ENCODE results near the gene MIOS. TPM values are rescaled to one million over a fixed set of nuclear protein-coding genes. Genes with fewer than 3 reads are reported as not detected.

MIOS gene
- total RNA-seq, 1 experiment from 2014 or later = 41.3 TPM

- no peak overlapping the region for H3K27ac Mint-ChIP-seq
- H3K36me3 Mint-ChIP-seq = peaks cover 27% of the 10 kb centered on the region
- ChIA-PET CTCF (interaction anchor here (1.2 kb wide), 1 partner anchor 617 kb away, joined by 3 read pairs; no protein-coding TSS in a partner anchor), POLR2A (interaction anchor here (1.8 kb wide), 1 partner anchor 12 kb away, joined by 4 read pairs; no protein-coding TSS in a partner anchor)
- no peak for DNase-seq (ENCODE audit: low spot score)
- peaks cover 17% of the 10 kb centered on the region for H3K9me3 Mint-ChIP-seq
- TF ChIP-seq NR3C1 (CRISPR knock-in tag; conservative IDR thresholded peaks at IDR 0.05; ENCODE audit: low read depth) (no peak), GABPB1 (CRISPR knock-in tag; IDR thresholded peaks at IDR 0.05) (no peak), RORB (CRISPR knock-in tag; IDR thresholded peaks at IDR 0.05) (no peak), ATF6 (CRISPR knock-in tag; IDR thresholded peaks at IDR 0.05) (no peak), IRF2 (CRISPR knock-in tag; IDR thresholded peaks at IDR 0.05; ENCODE audit: borderline replicate concordance, low read depth) (no peak), KAT7 (CRISPR knock-in tag; IDR thresholded peaks at IDR 0.05; ENCODE audit: borderline replicate concordance) (no peak), STAT6 (CRISPR knock-in tag; conservative IDR thresholded peaks at IDR 0.05; ENCODE audit: low read depth) (no peak), ZBTB21 (CRISPR knock-in tag; IDR thresholded peaks at IDR 0.05; ENCODE audit: borderline replicate concordance) (no peak), IRF1 (CRISPR knock-in tag; IDR thresholded peaks at IDR 0.05) (no peak), NFE2L1 (CRISPR knock-in tag; IDR thresholded peaks at IDR 0.05) (no peak), ZNF512 (CRISPR knock-in tag; IDR thresholded peaks at IDR 0.05; ENCODE audit: borderline replicate concordance) (no peak), RELA (CRISPR knock-in tag; IDR thresholded peaks at IDR 0.05; ENCODE audit: borderline replicate concordance) (no peak), NR2C2 (CRISPR knock-in tag; IDR thresholded peaks at IDR 0.05) (no peak), AFF4 (CRISPR knock-in tag; IDR thresholded peaks at IDR 0.05; ENCODE audit: borderline replicate concordance) (no peak)
- H3K4me3 Mint-ChIP-seq = peak overlapping the region; percentile 80
- peaks cover 20% of the 10 kb centered on the region for H3K4me1 Mint-ChIP-seq
- no peak for ATAC-seq
- no peaks in the 10 kb centered on the region for H3K27me3 Mint-ChIP-seq (ENCODE audit: low read depth)
Observed at GRCh38 chr7:7569081-7569527, 2.4 kb downstream of the MIOS start.

- Mint-ChIP-seq H3K4me1 (peaks cover 20% of the 10 kb centered on the region), H3K4me3 (no peak overlapping the region), H3K27me3 (ENCODE audit: low read depth) (no peaks in the 10 kb centered on the region), H3K9me3 (peaks cover 17% of the 10 kb centered on the region), H3K36me3 (peaks cover 27% of the 10 kb centered on the region), H3K27ac (no peak overlapping the region)
- DNase-seq (ENCODE audit: low spot score) = no peak
- ChIA-PET CTCF (no interaction called here), POLR2A (no interaction called here)
- no peak for ATAC-seq
- TF ChIP-seq ESRRA (CRISPR knock-in tag; IDR thresholded peaks at IDR 0.05; ENCODE audit: borderline replicate concordance) = no peak
- no peak for TF ChIP-seq STAT6 (CRISPR knock-in tag; conservative IDR thresholded peaks at IDR 0.05; ENCODE audit: low read depth)
- TF ChIP-seq FOXP1 (CRISPR knock-in tag; IDR thresholded peaks at IDR 0.05; ENCODE audit: borderline replicate concordance) = no peak
- TF ChIP-seq ZNF219 (CRISPR knock-in tag; IDR thresholded peaks at IDR 0.05; ENCODE audit: borderline replicate concordance) = no peak
- no peak for TF ChIP-seq ATF3 (CRISPR knock-in tag; conservative IDR thresholded peaks at IDR 0.05)
- no peak for TF ChIP-seq RORB (CRISPR knock-in tag; IDR thresholded peaks at IDR 0.05)
- TF ChIP-seq E2F1 (CRISPR knock-in tag; IDR thresholded peaks at IDR 0.05) = no peak
Observed at GRCh38 chr7:7569615-7570014, 2.9 kb downstream of the MIOS start.

Data from WTC11 (cell line).